WERI-Rb-1 (cell line): ENCODE results near the gene SMC6.

ENCODE experiments used
- DNase-seq: peaks from one replicate; pipeline ENCODE4 v3.0.0-alpha.2; 2020
- H3K27ac ChIP-seq: fragments of 250-450 bp; sonication (Bioruptor Pico); 2 replicates; pipeline ENCODE4 v1.5.1; 2020; ENCODE audit warnings: mild to moderate bottlenecking, moderate library complexity
- H3K27me3 ChIP-seq: fragments of 250-450 bp; sonication (Bioruptor Pico); 2 replicates; pipeline ENCODE4 v1.5.1; 2021; ENCODE audit warnings: mild to moderate bottlenecking, low read depth, moderate library complexity; ENCODE audit not compliant: insufficient read depth, severe bottlenecking
- H3K36me3 ChIP-seq: fragments of 250-450 bp; sonication (Bioruptor Pico); 2 replicates; pipeline ENCODE4 v1.5.1; 2020; ENCODE audit warnings: mild to moderate bottlenecking, moderate library complexity
- H3K4me3 ChIP-seq: 2 replicates; pipeline ENCODE4 v1.5.1; 2011; ENCODE audit warnings: low read depth, mild to moderate bottlenecking, control low read depth, low read length
- H3K9me3 ChIP-seq: fragments of 250-450 bp; sonication (Bioruptor Pico); 2 replicates; pipeline ENCODE4 v1.5.1; 2021; ENCODE audit warnings: mild to moderate bottlenecking, moderate library complexity; ENCODE audit not compliant: severe bottlenecking
- CTCF ChIP-seq: IDR thresholded peaks from 2 replicates; pipeline ENCODE4 v1.5.1; 2011; ENCODE audit warnings: low read depth, mild to moderate bottlenecking, control low read depth, inconsistent platforms, low read length

SMC6 gene

GRCh38 chr2:17795309-17795708 lies 41.7 kb upstream of the SMC6 start:
- Histone ChIP-seq H3K36me3 (no peaks in the 10 kb centered on the region), H3K4me3 (no peak overlapping the region), H3K27ac (no peak overlapping the region), H3K9me3 (no peaks in the 10 kb centered on the region), H3K27me3 (no peaks in the 10 kb centered on the region)
- TF ChIP-seq CTCF: no peak
- no peak for DNase-seq

- no peak overlapping the region for H3K27ac ChIP-seq
- no peaks in the 10 kb centered on the region for H3K27me3 ChIP-seq
- no peaks in the 10 kb centered on the region for H3K36me3 ChIP-seq
- no peaks in the 10 kb centered on the region for H3K9me3 ChIP-seq
- no peak for DNase-seq
- no peak overlapping the region for H3K4me3 ChIP-seq
- no peak for TF ChIP-seq CTCF
Observed at GRCh38 chr2:17793803-17794354, 40.3 kb upstream of the SMC6 start.

GRCh38 chr2:17793296-17793695 lies 39.7 kb upstream of the SMC6 start:
- no peaks in the 10 kb centered on the region for H3K36me3 ChIP-seq
- H3K27me3 ChIP-seq: no peaks in the 10 kb centered on the region
- H3K4me3 ChIP-seq: no peak overlapping the region
- no peak for TF ChIP-seq CTCF
- H3K27ac ChIP-seq: no peak overlapping the region
- H3K9me3 ChIP-seq: no peaks in the 10 kb centered on the region
- no peak for DNase-seq

GRCh38 chr2:17792515-17792914 lies 38.9 kb upstream of the SMC6 start:
- Histone ChIP-seq H3K27ac (no peak overlapping the region), H3K27me3 (no peaks in the 10 kb centered on the region)
- no peak for TF ChIP-seq CTCF

GRCh38 chr2:17791817-17792130 lies 38.2 kb upstream of the SMC6 start:
- Histone ChIP-seq H3K27ac (no peak overlapping the region), H3K27me3 (no peaks in the 10 kb centered on the region), H3K36me3 (no peaks in the 10 kb centered on the region), H3K9me3 (no peaks in the 10 kb centered on the region), H3K4me3 (no peak overlapping the region)
- no peak for DNase-seq
- no peak for TF ChIP-seq CTCF

More at GRCh38 chr2:17792515-17792914, 38.9 kb upstream of the SMC6 start:
- Histone ChIP-seq H3K9me3 (no peaks in the 10 kb centered on the region), H3K36me3 (no peaks in the 10 kb centered on the region), H3K4me3 (no peak overlapping the region)
- no peak for DNase-seq

GRCh38 chr2:17791121-17791816 lies 37.7 kb upstream of the SMC6 start:
- DNase-seq: no peak
- no peaks in the 10 kb centered on the region for H3K27me3 ChIP-seq
- no peak overlapping the region for H3K4me3 ChIP-seq
- no peaks in the 10 kb centered on the region for H3K9me3 ChIP-seq
- H3K27ac ChIP-seq: no peak overlapping the region
- H3K36me3 ChIP-seq: no peaks in the 10 kb centered on the region
- TF ChIP-seq CTCF: no peak
